ENCODE data around the gene SIPA1L3. TPM values are rescaled to one million over a fixed set of nuclear protein-coding genes. Genes with fewer than 3 reads are reported as not detected.

Gene SIPA1L3
- total RNA-seq, 3 donors from 2014 or later = 9.6 to 29.8 (median 28.5) TPM

DNA sequence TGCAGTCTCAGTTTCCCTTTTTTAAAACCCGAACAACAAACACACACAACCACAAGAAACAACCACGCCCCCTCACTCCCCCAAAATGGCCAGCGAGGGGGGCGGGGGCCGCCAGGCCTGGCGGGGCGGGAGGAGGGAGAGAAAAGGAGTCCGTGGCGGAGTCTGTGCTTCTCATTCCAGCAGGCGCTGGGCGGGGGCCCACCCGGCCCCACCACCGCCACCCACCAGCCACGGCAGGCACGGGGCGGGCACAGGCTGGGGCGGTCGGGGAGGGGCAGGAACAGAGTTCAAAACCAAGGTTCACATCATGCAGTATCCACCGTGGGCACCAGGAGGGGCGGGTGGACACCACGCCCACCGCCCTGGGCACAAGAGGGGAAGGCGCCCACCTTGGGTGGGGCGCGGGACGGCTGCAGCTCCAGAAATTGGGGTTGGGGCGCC lies 304.2 kb downstream of the SIPA1L3 start:
- H3K4me1 ChIP-seq = peaks cover 0 to 4% of the 10 kb centered on the region in 2 donors
- intact Hi-C loops (cut with DNase I; ENCODE audit: low total_unique reads) = no loop called here
- H3K9me3 ChIP-seq = no peaks in the 10 kb centered on the region
- no peak for DNase-seq (ENCODE audit: low spot score in 2 of 2)
- H3K27me3 ChIP-seq = peaks cover 4% of the 10 kb centered on the region in 2 donors
- peak overlapping the region in 1 of 2 donors; percentile 38 for H3K27ac ChIP-seq
- peak overlapping the region in 2 of 3 donors; percentile 39 to 58 for H3K4me3 ChIP-seq
- TF ChIP-seq POLR2AphosphoS5 (IDR thresholded peaks at IDR 0.05) (no peak), POLR2A (IDR thresholded peaks at IDR 0.05) (no peak), CTCF (IDR thresholded peaks at IDR 0.05) (no peak)
- no peaks in the 10 kb centered on the region for H3K36me3 ChIP-seq

- Histone ChIP-seq H3K4me3 (peak overlapping the region in 1 of 3 donors; percentile 39), H3K27me3 (peaks cover 4% of the 10 kb centered on the region in 2 donors), H3K4me1 (peaks cover 0 to 4% of the 10 kb centered on the region in 2 donors), H3K36me3 (no peaks in the 10 kb centered on the region), H3K9me3 (no peaks in the 10 kb centered on the region), H3K27ac (no peak overlapping the region)
- DNase-seq (ENCODE audit: low spot score in 2 of 2) = no peak
- TF ChIP-seq CTCF (IDR thresholded peaks at IDR 0.05) (no peak), POLR2A (IDR thresholded peaks at IDR 0.05) (no peak), POLR2AphosphoS5 (IDR thresholded peaks at IDR 0.05) (no peak)
- intact Hi-C loops (cut with DNase I; ENCODE audit: low total_unique reads) = no loop called here
Observed at GRCh38 chr19:38211766-38212165, 304.8 kb downstream of the SIPA1L3 start.

- H3K4me3 ChIP-seq = no peak overlapping the region
- H3K27me3 ChIP-seq = peaks cover 4% of the 10 kb centered on the region in 2 donors
- no peaks in the 10 kb centered on the region for H3K36me3 ChIP-seq
- H3K4me1 ChIP-seq = peaks cover 0 to 4% of the 10 kb centered on the region in 2 donors
- no peak overlapping the region for H3K27ac ChIP-seq
- no peak for TF ChIP-seq POLR2A (IDR thresholded peaks at IDR 0.05)
- TF ChIP-seq CTCF (IDR thresholded peaks at IDR 0.05) = no peak
- TF ChIP-seq POLR2AphosphoS5 (IDR thresholded peaks at IDR 0.05) = no peak
- intact Hi-C loops (cut with DNase I; ENCODE audit: low total_unique reads) = no loop called here
- DNase-seq (ENCODE audit: low spot score in 2 of 2) = no peak
- H3K9me3 ChIP-seq = no peaks in the 10 kb centered on the region
Observed at GRCh38 chr19:38213469-38213868, 306.5 kb downstream of the SIPA1L3 start.

GRCh38 chr19:38213911-38214625 lies 307.1 kb downstream of the SIPA1L3 start:
- no peak for TF ChIP-seq CTCF (IDR thresholded peaks at IDR 0.05)
- TF ChIP-seq POLR2A (IDR thresholded peaks at IDR 0.05) = no peak
- no peak for TF ChIP-seq POLR2AphosphoS5 (IDR thresholded peaks at IDR 0.05)
- Histone ChIP-seq H3K4me3 (no peak overlapping the region), H3K36me3 (no peaks in the 10 kb centered on the region), H3K4me1 (peaks cover 0 to 4% of the 10 kb centered on the region in 2 donors), H3K9me3 (no peaks in the 10 kb centered on the region), H3K27ac (no peak overlapping the region), H3K27me3 (peaks cover 4% of the 10 kb centered on the region in 2 donors)
- DNase-seq (ENCODE audit: low spot score in 2 of 2) = no peak
- intact Hi-C loops (cut with DNase I; ENCODE audit: low total_unique reads) = no loop called here

DNA sequence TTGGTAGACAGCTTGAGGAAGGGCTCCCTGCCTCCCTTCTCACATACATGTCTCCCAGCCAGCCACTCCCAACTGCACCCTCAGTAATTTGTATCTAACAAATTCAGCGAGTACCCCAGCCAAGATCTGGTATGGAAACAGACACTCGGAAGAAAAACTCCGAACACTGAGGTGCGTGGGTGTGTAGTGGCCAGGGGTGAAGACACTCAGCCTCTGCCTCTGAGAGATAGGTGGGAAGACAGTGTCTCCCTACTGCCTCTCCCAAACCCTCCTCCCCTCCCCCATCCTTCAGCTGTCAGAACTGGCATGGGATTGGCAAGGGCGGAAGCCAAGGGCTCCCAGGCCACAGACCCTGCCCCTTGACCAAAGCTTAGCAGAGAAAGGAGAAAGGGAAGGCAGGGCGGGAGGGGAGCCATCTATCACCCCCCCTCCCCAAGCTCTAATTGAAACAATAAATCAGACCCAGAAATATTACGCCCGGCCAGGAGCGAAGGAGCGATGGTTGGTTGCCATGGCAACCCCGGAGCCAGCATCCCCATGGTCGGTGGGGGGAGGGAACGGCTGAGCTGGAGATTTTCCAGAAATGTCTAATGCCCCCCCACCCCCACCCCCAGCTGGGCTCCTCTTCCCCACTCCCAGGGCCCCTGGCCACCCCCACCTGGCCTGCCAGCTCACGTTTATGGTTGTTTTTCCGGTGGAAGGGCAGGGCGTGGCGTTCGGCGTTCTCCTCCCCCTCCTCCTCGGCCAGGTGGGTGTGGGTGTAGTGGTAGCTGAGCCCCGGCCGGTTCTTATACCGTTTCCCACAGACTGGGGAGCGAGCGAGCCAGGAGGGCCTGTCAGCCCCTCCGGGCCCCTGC lies 310.0 kb downstream of the SIPA1L3 start:
- Histone ChIP-seq H3K27ac (no peak overlapping the region), H3K9me3 (no peaks in the 10 kb centered on the region), H3K4me3 (no peak overlapping the region), H3K4me1 (no peaks in the 10 kb centered on the region), H3K36me3 (no peaks in the 10 kb centered on the region), H3K27me3 (no peaks in the 10 kb centered on the region)
- no peak for DNase-seq (ENCODE audit: low spot score in 2 of 2)
- intact Hi-C loops (cut with DNase I; ENCODE audit: low total_unique reads) = no loop called here
- TF ChIP-seq CTCF (IDR thresholded peaks at IDR 0.05) (no peak), POLR2AphosphoS5 (IDR thresholded peaks at IDR 0.05) (no peak), POLR2A (IDR thresholded peaks at IDR 0.05) (no peak)

All from breast epithelium (tissue), 4 donors.